Astrocyte (in vitro differentiated cells and primary cell): ENCODE results near the gene MTFP1.

Experiments
- EZH2 ChIP-seq: IDR thresholded peaks from 2 replicates; pipeline ENCODE4 v1.6.1; 2012; ENCODE audit warnings: mild to moderate bottlenecking, low read length, inconsistent platforms; ENCODE audit not compliant: insufficient read depth
- TF ChIP-seq, protein P1 (sequence below): IDR thresholded peaks from 2 replicates; pipeline ENCODE4 v1.5.1; 2011; ENCODE audit warnings: low read depth, mild to moderate bottlenecking, inconsistent platforms, low read length, moderate library complexity; ENCODE audit not compliant: insufficient read depth

DNA sequence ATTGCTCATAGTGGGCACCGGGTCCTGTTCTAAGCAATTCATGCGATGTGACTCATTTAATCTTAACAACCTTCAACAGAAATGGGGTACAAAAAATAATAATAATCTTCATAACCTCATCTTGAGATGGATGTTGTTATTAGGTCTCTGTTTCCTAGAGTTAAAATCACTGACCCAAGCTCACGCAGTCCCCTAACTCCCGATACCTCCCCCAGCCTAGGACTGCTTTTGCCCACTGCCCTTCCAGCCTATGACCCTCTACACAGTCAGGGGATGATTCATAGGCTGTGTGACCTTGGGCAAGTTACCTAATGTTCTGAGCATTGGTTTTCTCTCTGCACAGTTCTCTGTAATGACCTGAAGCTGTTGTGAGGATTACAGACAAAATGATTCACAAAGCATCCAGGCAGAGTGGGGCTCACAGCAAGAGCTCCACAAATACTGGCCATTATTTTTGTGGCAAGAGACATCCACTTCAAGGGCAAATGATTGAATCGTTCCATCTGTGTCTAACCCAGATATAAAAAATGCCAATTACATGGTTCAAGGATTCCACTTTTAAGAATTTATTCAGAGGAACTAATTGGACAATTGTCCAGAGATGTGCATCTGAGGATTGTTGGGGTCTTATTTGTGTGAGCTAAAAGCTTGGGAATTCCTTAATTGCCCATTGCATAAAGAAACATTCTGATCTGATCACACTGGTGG is 20.0 kb downstream of the MTFP1 start:
- TF ChIP-seq EZH2 = no peak
- TF ChIP-seq, protein P1, sequence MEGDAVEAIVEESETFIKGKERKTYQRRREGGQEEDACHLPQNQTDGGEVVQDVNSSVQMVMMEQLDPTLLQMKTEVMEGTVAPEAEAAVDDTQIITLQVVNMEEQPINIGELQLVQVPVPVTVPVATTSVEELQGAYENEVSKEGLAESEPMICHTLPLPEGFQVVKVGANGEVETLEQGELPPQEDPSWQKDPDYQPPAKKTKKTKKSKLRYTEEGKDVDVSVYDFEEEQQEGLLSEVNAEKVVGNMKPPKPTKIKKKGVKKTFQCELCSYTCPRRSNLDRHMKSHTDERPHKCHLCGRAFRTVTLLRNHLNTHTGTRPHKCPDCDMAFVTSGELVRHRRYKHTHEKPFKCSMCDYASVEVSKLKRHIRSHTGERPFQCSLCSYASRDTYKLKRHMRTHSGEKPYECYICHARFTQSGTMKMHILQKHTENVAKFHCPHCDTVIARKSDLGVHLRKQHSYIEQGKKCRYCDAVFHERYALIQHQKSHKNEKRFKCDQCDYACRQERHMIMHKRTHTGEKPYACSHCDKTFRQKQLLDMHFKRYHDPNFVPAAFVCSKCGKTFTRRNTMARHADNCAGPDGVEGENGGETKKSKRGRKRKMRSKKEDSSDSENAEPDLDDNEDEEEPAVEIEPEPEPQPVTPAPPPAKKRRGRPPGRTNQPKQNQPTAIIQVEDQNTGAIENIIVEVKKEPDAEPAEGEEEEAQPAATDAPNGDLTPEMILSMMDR = no peak
